ENCODE data around the gene DENND1C. TPM values are rescaled to one million over a fixed set of nuclear protein-coding genes. Genes with fewer than 3 reads are reported as not detected.

The DENND1C gene
- total RNA-seq, 1 donor from 2014 or later: 1.3 TPM

- ATAC-seq: no peak
These were observed 1.7 kb downstream of the DENND1C start for GRCh38 chr19:6479836-6480398.

- ATAC-seq: no peak
These were observed 2.8 kb downstream of the DENND1C start for GRCh38 chr19:6478815-6479214.

GRCh38 chr19:6476896-6477431, 4.6 kb downstream of the DENND1C start:
- no peak for ATAC-seq

- ATAC-seq: peak; percentile 85
These were observed 5.3 kb downstream of the DENND1C start for GRCh38 chr19:6476155-6476895.

- peak; percentile 22 for ATAC-seq
These were observed 6.1 kb downstream of the DENND1C start for GRCh38 chr19:6475321-6476108.

- ATAC-seq: no peak
These were observed 7.9 kb downstream of the DENND1C start for GRCh38 chr19:6473647-6474046.

GRCh38 chr19:6472713-6473112, 8.9 kb downstream of the DENND1C start:
- ATAC-seq: no peak

- no peak for ATAC-seq
These were observed 10.5 kb downstream of the DENND1C start for GRCh38 chr19:6471076-6471475.

GRCh38 chr19:6470173-6470572, 11.4 kb downstream of the DENND1C start:
- ATAC-seq: no peak

- no peak for ATAC-seq
These were observed 14.2 kb downstream of the DENND1C start for GRCh38 chr19:6467384-6467783.

- no peak for ATAC-seq
These were observed 14.9 kb downstream of the DENND1C start for GRCh38 chr19:6466526-6467248.

- ATAC-seq: no peak
These were observed 15.9 kb downstream of the DENND1C start for GRCh38 chr19:6465663-6466062.

- ATAC-seq: no peak
These were observed 16.6 kb downstream of the DENND1C start for GRCh38 chr19:6465006-6465405.

GRCh38 chr19:6464070-6464873, 17.3 kb downstream of the DENND1C start, which contains the start of gene CRB3:
CRB3 (plus strand) TSS chr19:6464271; CDS start chr19:6464702, 431 bp downstream.
- peak; percentile 58 for ATAC-seq

- peak; percentile 69 for ATAC-seq
These were observed 21.3 kb downstream of the DENND1C start for GRCh38 chr19:6460099-6460884.

- ATAC-seq: peak; percentile 48
These were observed 22.1 kb downstream of the DENND1C start, which contains the start of gene SLC25A23 for GRCh38 chr19:6459262-6460098. SLC25A23 (minus strand) TSS chr19:6459792; CDS start chr19:6459628, 164 bp downstream.

- peak; percentile 5 for ATAC-seq
These were observed 22.8 kb downstream of the DENND1C start for GRCh38 chr19:6458695-6459261.

- ATAC-seq: no peak
These were observed 23.5 kb downstream of the DENND1C start for GRCh38 chr19:6457958-6458694.

GRCh38 chr19:6455924-6456323, 25.7 kb downstream of the DENND1C start:
- ATAC-seq: no peak

All from esophagus mucosa (tissue), 1 donor.